NCI-H748 (cell line): ENCODE measurements around the gene GALK2.
A peak's percentile ranks its signal among the peaks of the same experiment; 100 is the strongest.
"Not testable (repeated sequence)": the region's sequence is repeated elsewhere in the genome, so short reads cannot be mapped to it uniquely, and the experiment has no call there.

Experiments used
- DNase-seq: peaks from one replicate; lab custom pipeline; 2025; ENCODE audit not compliant: unreplicated experiment; lab: John Stamatoyannopoulos, UW

The GALK2 gene

GRCh38 chr15:49215768-49216739 is 46.0 kb downstream of the GALK2 start:
- DNase-seq = peak; percentile 5

GRCh38 chr15:49223536-49224274 is 53.7 kb downstream of the GALK2 start:
- DNase-seq = no peak

GRCh38 chr15:49225572-49226281 is 55.7 kb downstream of the GALK2 start:
- peak; percentile 11 for DNase-seq

DNA sequence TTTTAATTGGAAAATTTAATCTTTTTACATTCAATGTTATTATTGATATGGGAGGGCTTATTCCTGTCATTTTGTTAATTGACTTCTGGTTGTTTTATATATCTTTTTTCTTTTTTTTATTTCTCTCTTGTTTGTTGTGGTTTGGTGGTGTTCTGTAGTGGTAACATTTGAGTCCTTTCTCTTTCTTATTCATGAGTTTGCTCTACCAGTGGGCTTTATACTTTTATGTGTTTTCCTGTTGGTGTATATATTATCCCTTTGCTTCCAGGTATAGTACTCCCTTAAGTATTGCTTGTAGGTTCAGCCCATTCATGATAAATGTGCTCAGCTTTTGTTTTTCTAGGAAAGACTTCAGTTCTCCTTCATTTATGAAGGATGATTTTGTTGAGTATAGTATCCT is 57.6 kb downstream of the GALK2 start:
- DNase-seq = no peak

- no peak for DNase-seq
These were observed 59.9 kb downstream of the GALK2 start for GRCh38 chr15:49229922-49230321.

DNA sequence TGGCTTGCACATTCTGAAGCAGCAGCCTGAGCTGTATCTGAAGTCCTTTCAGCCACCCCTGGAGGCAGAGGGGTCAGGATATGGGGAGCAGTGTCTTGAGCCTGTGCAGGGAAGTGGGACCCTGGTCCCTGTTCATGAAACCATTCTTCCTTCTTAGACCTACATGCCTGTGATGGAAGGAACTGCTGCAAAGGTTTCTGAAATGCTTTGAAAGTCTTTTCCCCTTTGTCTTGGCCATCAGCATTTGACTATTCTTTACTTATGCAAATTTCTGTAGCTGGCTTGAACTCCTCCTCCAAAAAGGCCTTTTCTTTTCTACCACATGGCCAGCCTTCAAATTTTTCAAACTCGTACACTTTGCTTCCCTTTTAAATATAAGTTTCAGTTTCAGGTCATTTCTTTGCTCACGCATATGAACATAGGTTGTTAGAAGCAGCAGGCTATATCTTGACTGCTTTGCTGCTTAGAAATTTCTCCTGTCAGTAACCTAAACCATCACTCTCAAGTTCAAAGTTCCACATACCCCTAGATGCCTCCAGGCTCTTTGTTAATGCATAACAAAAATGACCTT is 62.3 kb downstream of the GALK2 start:
- no peak for DNase-seq

DNA sequence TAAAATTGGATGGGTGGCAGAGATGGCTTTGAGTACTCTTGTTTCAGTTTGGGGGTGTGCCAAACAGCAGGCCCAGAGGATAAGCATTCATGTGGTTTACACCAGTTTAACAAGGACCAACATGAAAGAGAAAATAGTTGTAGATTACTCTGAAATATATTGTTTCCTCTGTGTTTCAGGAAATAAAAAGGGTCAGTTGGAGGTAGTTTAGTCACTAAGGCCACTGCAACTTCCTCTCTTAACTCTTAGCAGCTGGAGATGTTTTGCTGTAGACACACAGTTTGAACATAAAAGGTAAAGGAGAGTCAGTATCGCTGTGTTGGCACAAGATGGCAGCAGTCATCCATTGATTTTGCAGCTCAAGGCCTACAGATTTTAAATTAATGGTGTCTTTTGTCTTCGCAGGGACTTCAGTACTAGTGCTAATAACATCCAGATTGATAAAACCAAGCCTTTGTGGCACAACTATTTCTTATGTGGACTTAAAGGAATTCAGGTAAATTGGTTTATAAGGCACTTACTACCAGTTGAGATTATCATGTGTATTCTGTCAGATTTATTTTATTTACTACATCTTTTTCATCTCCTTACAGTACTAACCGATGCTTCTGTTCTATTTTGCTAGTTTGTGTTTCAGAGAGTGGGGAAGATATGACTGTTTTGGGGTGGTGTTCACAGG is 65.5 kb downstream of the GALK2 start:
- peak; percentile 58 for DNase-seq

DNA sequence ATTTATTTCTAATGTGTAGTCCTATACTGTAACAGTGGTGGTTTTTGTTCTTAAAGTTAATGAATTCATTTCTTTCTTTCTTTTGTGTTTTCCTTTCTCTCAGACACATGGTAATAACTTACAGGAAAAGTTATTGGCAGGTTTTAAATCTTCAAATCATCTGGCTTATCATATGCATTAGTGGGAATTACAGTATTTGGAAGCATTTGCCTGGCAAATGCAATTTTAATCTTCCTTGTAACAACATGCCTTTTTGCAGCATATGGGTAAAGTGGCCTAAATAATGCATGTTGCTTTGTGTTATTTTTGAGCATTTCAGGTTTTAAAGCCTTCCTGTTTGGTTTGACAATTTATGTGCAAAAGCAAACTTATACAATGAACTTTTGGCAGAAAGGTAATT is 66.8 kb downstream of the GALK2 start:
- DNase-seq = no peak

GRCh38 chr15:49238342-49238741 is 68.3 kb downstream of the GALK2 start:
- no peak for DNase-seq

- no peak for DNase-seq
These were observed 69.1 kb downstream of the GALK2 start for GRCh38 chr15:49239105-49239504.

DNA sequence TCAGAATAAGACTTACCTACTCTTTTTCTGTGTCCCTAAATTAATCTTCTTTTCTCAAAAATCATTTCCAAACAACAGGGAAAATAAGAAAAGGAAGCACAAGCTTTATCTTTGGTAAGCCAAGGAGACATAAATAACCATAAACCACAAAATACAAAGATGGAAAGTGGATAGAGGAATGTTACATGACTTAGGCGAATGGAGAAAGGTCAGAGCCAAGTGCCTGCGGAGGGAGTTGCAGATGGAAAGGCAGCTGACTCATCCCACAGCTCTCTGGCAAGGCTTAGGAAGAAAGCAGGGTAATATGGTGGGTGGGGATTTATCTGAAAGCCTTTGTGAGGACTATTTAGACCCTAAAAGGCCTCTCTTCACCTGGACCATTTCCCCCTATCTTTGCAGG is 72.8 kb downstream of the GALK2 start:
- no peak for DNase-seq

DNA sequence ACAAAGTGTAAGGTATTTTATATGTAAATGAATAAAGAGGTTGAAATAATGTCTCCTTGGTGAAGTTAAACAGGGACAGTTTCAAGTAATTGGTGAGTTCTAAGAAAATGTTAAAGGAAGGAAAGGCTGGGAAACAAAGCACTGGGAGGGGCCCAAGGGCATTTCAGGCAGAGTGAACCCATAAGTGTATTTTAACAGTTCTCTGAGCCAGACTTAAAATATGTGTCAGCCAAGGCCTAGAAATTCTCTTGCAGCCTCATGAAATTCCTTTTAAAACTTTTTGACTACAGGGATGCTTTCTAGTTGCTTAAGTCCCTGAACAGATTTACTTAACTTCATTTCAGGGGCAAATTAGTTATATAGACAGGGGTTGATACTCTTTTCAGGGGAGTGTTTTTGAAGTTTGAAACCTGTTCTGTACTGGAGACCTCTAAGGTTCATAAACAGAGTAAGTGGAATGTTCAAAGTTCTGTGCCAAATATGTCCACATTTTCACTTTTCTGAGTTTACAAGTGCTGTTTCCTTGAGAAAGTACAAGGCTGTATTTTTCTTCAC is 77.6 kb downstream of the GALK2 start:
- no peak for DNase-seq

DNA sequence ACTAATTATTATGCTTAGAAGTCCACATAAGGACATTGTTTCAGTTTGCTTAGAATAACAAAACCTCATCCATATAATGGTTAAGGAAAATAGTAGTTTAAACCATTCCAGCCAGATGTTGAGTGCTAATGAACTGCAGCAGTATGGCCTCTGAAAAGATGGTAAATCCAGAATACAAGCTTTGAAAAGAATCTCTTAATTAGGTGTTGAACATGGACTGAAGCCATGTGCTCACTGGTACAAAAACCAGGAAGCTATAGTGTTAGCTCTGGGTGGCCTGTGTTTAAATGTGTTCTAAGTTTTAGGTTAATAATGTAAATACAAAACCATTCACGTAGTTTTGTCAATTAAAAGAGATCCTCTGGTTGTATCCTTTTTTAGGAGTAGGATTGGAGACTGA is 78.2 kb downstream of the GALK2 start:
- no peak for DNase-seq

DNA sequence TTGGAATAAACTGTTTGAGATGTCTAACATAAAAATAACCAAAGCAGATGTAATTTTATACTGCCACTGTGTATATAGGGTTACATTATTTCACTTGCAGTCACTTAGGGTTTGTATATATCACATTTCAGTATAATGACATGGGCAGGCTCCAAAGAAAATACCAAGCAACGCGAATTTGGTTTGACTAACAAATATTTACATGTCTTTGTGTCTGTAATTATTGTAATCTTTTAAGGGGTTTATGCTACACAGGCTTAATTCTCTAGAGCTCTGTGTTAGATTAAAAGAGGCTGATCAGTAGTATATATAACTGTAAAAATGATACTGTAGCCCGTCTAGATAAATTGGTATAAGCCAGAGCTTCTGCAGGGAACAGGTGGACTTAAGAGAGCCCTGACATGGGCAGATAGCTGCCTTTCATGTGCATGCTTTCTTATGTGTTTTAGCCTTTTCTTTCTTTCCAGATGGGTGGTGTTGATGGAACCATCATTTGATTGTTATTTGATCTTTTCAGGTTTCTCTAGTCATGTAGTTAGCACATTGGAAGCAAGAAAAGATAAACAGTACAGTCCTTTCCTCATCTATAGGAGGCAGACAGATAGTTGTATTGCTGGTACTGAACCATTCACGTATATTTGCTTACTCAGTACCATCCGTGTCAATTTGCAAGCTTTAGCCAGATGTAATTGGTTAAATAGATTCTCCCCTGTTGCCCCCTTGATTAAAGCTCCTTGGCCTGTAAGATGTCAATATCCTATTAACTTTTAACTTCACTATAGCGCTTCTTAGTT is 86.1 kb downstream of the GALK2 start:
- peak; percentile 83 for DNase-seq

DNA sequence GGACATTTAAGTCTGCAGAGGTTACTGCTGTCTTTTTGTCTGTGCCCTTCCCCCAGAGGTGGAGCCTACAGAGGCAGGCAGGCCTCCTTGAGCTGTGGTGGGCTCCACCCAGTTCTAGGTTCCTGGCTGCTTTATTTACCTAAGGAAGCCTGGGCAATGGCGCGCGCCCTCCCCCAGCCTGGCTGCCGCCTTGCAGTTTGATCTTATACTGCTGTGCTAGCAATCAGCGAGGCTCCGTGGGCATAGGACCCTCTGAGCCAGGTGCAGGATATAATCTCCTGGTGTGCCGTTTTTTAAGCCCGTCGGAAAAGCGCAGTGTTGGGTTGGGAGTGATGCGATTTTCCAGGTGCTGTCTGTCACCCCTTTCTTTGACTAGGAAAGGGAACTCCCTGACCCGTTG is 95.1 kb downstream of the GALK2 start:
- DNase-seq = not testable (repeated sequence)

GRCh38 chr15:49265911-49266310 is 95.9 kb downstream of the GALK2 start:
- no peak for DNase-seq

DNA sequence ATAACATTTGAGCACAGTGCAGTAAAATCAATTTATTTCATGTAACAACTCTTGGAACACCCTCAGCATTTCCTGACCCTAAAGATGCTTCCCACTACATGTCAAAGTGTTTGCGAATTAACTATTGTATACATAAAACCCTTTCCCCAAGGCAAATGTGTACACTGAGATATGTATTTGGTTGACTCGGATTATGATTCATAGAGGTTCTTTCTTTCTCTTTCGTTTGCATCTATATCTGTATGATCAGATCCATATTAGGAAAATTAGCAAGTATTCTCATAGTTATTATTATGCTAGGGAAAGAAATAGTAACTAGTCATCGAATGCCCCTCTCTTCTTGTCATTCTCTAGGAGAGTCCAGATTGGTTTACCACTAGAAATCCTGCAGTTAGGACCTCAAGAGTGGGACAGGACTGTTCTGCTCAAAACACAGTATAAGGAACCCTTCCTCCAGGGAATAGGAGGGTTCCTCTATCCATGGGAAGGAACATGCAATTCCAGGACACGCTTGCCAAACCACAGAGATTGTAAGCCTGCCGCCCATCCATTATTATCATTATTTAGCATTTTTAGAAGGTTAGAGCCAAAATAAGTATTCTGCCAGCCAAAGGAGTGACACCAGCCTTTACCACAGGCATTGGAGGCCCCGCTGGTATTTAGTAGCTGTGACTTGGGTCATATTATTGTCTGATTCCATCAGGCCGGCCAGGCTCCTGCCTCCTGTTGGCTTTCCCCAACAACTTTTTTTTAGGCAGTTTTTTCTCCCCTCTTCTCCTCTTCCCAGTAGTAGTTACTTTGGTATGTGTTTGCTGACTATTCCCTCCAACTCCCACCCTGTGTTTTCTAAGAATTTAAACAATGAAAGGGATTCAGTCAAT is 100.7 kb downstream of the GALK2 start:
- no peak for DNase-seq

GRCh38 chr15:49273734-49274318 is 103.8 kb downstream of the GALK2 start:
- peak; percentile 65 for DNase-seq
